PC-9 (cell line): ENCODE results near the gene NEK8. TPM values are rescaled to one million over a fixed set of nuclear protein-coding genes. Genes with fewer than 3 reads are reported as not detected.
A peak's percentile ranks its signal among the peaks of the same experiment; 100 is the strongest.

ENCODE experiments used
- BruUV-seq: library from RNA; stranded (reverse); fragments of 400-500 nt; replicated peaks from 2 replicates; lab custom pipeline; 2021; lab: Mats Ljungman, UMichigan
- CTCF ChIA-PET: fragments of 300-600 bp; sonication (Branson Sonifier 250); formaldehyde crosslinking; loops from one replicate; lab custom pipeline; 2022; ENCODE audit warnings: antibody characterized with exemption; lab: Charles Lee
- POLR2A ChIA-PET: fragments of 300-600 bp; sonication (Branson Sonifier 250); formaldehyde crosslinking; loops from one replicate; lab custom pipeline; 2022; ENCODE audit warnings: antibody characterized with exemption; ENCODE audit not compliant: unreplicated experiment; lab: Charles Lee
- DNase-seq, 2 experiments: peaks; one replicate each; pipeline versions ENCODE4 v3.0.0 to v3.0.0-alpha.2; 2015 to 2022; ENCODE audit warnings: mixed read lengths in 1 of 2
- H2AFZ ChIP-seq: fragments of 200-600 bp; sonication (generic); 2 replicates; pipeline ENCODE4 v1.8.1; 2017; ENCODE audit warnings: antibody characterized with exemption
- H3F3A ChIP-seq: fragments of 200-600 bp; sonication (generic); 2 replicates; pipeline ENCODE4 v1.8.1; 2017; ENCODE audit warnings: antibody characterized with exemption, mild to moderate bottlenecking, low read depth; ENCODE audit not compliant: insufficient read depth
- H3K27ac ChIP-seq: fragments of 200-600 bp; sonication (generic); 2 replicates; pipeline ENCODE4 v1.6.1; 2016; ENCODE audit warnings: mixed run types
- H3K27me3 ChIP-seq: fragments of 200-600 bp; sonication (generic); 2 replicates; pipeline ENCODE4 v1.6.1; 2016; ENCODE audit warnings: low read depth, mixed run types; ENCODE audit not compliant: insufficient read depth
- H3K36me3 ChIP-seq: fragments of 200-600 bp; sonication (generic); 2 replicates; pipeline ENCODE4 v1.6.1; 2016; ENCODE audit warnings: low read depth, mixed run types
- H3K4me1 ChIP-seq: fragments of 200-600 bp; sonication (generic); replicated peaks from 2 replicates; pipeline ENCODE4 v1.6.1; 2016; ENCODE audit warnings: mixed run types; ENCODE audit not compliant: insufficient read depth
- H3K4me2 ChIP-seq: fragments of 200-600 bp; sonication (generic); 2 replicates; pipeline ENCODE4 v1.6.1; 2017; ENCODE audit warnings: mixed run types
- H3K4me3 ChIP-seq: fragments of 200-600 bp; sonication (generic); 2 replicates; pipeline ENCODE4 v1.6.1; 2016; ENCODE audit warnings: mixed run types
- H3K79me2 ChIP-seq: fragments of 200-600 bp; sonication (generic); 2 replicates; pipeline ENCODE4 v1.6.1; 2017; ENCODE audit warnings: low read depth, mixed run types
- H3K9me2 ChIP-seq: fragments of 200-600 bp; sonication (generic); 2 replicates; pipeline ENCODE4 v1.8.1; 2017; ENCODE audit warnings: mild to moderate bottlenecking; ENCODE audit not compliant: insufficient read depth
- H3K9me3 ChIP-seq: fragments of 200-600 bp; sonication (generic); 2 replicates; pipeline ENCODE4 v1.8.1; 2016; ENCODE audit warnings: low read depth; ENCODE audit not compliant: insufficient read depth
- H4K20me1 ChIP-seq: fragments of 200-600 bp; sonication (generic); 2 replicates; pipeline ENCODE4 v1.8.1; 2017; ENCODE audit not compliant: insufficient read depth
- EZH2 ChIP-seq: fragments of 200-600 bp; sonication (generic); IDR thresholded peaks from 2 replicates; pipeline ENCODE4 v1.8.0; 2017; ENCODE audit warnings: antibody characterized with exemption, low read depth
- intact Hi-C: fragments of 100-400 bp; cut with micrococcal nuclease; formaldehyde crosslinking; loops from one replicate; pipeline ENCODE4 v1.10.0; 2022; ENCODE audit not compliant: unreplicated experiment
- total RNA-seq: library from RNA; stranded (reverse); gene quantifications from 2 replicates; pipeline ENCODE4 v1.2.3, GENCODE V29; 2021
- TF ChIP-seq, protein P1 (sequence below): fragments of 200-600 bp; sonication (generic); conservative IDR thresholded peaks from 2 replicates; pipeline ENCODE4 v1.6.1; 2017; ENCODE audit warnings: mixed run types, antibody characterized with exemption, mild to moderate bottlenecking, moderate library complexity

NEK8 gene
- total RNA-seq, 1 experiment from 2014 or later = 12.1 TPM

DNA sequence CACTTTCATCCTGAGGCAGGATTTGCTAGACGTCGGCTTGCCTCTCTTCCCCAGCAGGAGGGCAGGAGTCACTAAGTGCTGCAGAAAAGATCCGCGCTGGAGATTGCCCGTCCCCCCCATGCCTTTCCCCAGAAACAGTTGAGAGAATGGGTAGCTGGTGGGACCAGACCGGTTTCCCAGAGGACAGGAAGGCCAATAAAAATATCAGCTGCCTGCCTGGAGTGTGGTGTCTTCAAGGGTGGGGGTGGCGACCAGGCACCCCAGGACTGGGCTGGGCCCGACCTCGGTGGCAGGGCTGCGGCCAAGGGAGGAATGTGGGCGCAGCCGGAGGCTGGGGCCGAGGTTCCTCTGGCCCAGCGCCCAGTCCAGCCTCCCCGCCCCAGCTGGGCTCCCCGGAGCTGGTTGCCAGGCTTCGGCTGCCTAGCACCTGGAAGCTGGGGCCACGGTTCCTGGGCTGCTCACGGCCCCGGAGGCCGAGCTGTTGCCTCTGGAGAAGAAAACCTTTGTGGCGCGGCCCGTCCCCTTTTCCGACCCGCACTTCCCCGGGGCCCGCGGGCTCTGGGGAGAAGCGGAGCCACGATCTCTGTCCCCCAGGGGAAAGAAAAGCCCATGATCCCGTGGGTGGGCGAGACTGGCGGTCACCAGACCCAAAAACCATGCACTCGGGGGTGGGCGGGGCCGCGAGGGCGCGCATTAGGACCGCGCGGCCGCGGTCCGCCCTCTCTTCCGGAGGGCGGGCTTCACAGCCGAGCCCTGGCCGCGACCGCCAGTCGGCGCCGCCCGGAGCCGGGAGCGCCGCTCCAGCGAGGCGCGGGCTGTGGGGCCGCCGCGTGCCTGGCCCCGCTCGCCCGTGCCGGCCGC lies 14.9 kb downstream of the NEK8 start, which contains the start of gene TRAF4:
Gene TRAF4, plus strand, starts transcription at position 769 of the 861 bp plus-strand sequence. CDS start 102 bp downstream, outside the sequence.
- ChIA-PET POLR2A (interaction anchor here (0.5 to 1.4 kb wide), 8 partner anchors 11 to 165 kb away, joined by 3 to 75 read pairs (median 6); partner anchors contain the start of genes NEK8, RPL23A and TLCD1), CTCF (interaction anchor here (0.5 to 2.2 kb wide), 4 partner anchors 8 to 206 kb away, joined by 3 to 28 read pairs (median 4); partner anchors contain the start of genes NEK8 and TLCD1)
- H3K36me3 ChIP-seq = peaks cover 12% of the 10 kb centered on the region
- no peaks in the 10 kb centered on the region for H3K9me2 ChIP-seq
- peak within 1 kb of the TSS; percentile 79; the same call in 1 of the 2 replicates for H2AFZ ChIP-seq
- BruUV-seq = TSS peak; percentile 51
- intact Hi-C loops = loop anchor here (1.0 kb wide), 2 partner anchors 8 to 15 kb away; partner anchors contain the start of gene NEK8
- H3K4me1 ChIP-seq = peaks cover 42% of the 10 kb centered on the region
- H3F3A ChIP-seq = peaks cover 62% of the 10 kb centered on the region
- H3K27me3 ChIP-seq = no peaks in the 10 kb centered on the region
- H3K9me3 ChIP-seq = no peaks in the 10 kb centered on the region; the same call in 1 of the 2 replicates
- peak; percentile 94 for DNase-seq
- H4K20me1 ChIP-seq = peaks cover 14% of the 10 kb centered on the region; the same call in 1 of the 2 replicates
- peak within 1 kb of the TSS; percentile 96 for H3K27ac ChIP-seq
- H3K4me2 ChIP-seq = peak within 1 kb of the TSS; percentile 90
- H3K4me3 ChIP-seq = peak within 1 kb of the TSS; percentile 97
- H3K79me2 ChIP-seq = peaks cover 40% of the 10 kb centered on the region
- no peak for TF ChIP-seq EZH2
- TF ChIP-seq, protein P1, sequence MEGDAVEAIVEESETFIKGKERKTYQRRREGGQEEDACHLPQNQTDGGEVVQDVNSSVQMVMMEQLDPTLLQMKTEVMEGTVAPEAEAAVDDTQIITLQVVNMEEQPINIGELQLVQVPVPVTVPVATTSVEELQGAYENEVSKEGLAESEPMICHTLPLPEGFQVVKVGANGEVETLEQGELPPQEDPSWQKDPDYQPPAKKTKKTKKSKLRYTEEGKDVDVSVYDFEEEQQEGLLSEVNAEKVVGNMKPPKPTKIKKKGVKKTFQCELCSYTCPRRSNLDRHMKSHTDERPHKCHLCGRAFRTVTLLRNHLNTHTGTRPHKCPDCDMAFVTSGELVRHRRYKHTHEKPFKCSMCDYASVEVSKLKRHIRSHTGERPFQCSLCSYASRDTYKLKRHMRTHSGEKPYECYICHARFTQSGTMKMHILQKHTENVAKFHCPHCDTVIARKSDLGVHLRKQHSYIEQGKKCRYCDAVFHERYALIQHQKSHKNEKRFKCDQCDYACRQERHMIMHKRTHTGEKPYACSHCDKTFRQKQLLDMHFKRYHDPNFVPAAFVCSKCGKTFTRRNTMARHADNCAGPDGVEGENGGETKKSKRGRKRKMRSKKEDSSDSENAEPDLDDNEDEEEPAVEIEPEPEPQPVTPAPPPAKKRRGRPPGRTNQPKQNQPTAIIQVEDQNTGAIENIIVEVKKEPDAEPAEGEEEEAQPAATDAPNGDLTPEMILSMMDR = peak; percentile 3; the same call in 1 of the 2 replicates

- H3K4me3 ChIP-seq = peak overlapping the region; percentile 97
- ChIA-PET POLR2A (interaction anchor here (0.8 to 1.4 kb wide), 3 partner anchors 17 to 25 kb away, joined by 5 to 75 read pairs (median 9); partner anchors contain the start of genes NEK8, RPL23A and TLCD1), CTCF (interaction anchor here (2.2 kb wide), 1 partner anchor 17 kb away, joined by 28 read pairs; the partner anchor contains the start of genes NEK8 and TLCD1)
- H3K36me3 ChIP-seq = peaks cover 15% of the 10 kb centered on the region
- H2AFZ ChIP-seq = no peak overlapping the region
- peak overlapping the region; percentile 90 for H3K4me2 ChIP-seq
- TF ChIP-seq, protein P1 = 0 out of 2 replicates have a peak, but pooled peaks have one; percentile 8
- TF ChIP-seq EZH2 = no peak
- no peaks in the 10 kb centered on the region; the same call in 1 of the 2 replicates for H3K9me3 ChIP-seq
- peak; percentile 35 to 53 for DNase-seq
- no peaks in the 10 kb centered on the region for H3K27me3 ChIP-seq
- peaks cover 69% of the 10 kb centered on the region for H3F3A ChIP-seq
- peaks cover 48% of the 10 kb centered on the region for H3K4me1 ChIP-seq
- intact Hi-C loops = no loop called here
- peaks cover 23% of the 10 kb centered on the region; the same call in 1 of the 2 replicates for H4K20me1 ChIP-seq
- BruUV-seq = no TSS peak
- H3K9me2 ChIP-seq = no peaks in the 10 kb centered on the region
- peaks cover 48% of the 10 kb centered on the region for H3K79me2 ChIP-seq
- peak overlapping the region; percentile 96 for H3K27ac ChIP-seq
These were observed 15.8 kb downstream of the NEK8 start for GRCh38 chr17:28744104-28744971.
